ENCODE measurements around the gene RNF168.
"Not testable (repeated sequence)": the region's sequence is repeated elsewhere in the genome, so short reads cannot be mapped to it uniquely, and the experiment has no call there.

DNA sequence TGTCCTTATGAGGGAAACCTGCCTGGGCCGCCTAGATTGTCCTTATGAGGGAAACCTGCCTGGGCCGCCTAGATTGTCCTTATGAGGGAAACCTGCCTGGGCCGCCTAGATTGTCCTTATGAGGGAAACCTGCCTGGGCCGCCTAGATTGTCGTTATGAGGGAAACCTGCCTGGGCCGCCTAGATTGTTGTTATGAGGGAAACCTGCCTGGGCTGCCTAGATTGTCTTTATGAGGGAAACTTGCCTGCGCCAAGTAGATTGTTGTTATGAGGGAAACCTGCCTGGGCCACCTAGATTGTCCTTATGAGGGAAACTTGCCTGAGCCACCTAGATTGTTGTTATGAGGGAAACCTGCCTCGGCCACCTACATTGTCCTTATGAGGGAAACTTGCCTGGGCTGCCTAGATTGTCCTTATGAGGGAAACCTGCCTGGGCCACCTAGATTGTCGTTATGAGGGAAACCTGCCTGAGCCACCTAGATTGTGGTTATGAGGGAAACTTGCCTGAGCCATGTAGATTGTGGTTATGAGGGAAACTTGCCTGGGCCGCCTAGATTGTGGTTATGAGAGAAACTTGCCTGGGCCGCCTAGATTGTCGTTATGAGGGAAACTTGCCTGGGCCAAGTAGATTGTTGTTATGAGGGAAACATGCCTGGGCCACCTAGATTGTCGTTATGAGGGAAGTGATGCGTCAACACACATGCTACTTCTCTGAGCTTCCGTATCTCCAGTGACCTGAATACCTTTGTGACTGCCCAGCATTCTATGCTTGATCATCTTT lies 8.3 kb upstream of the RNF168 start:
- TF ChIP-seq EZH2 (IDR thresholded peaks at IDR 0.05; ENCODE audit: borderline replicate concordance, insufficient read depth, low read length, poor library complexity, severe bottlenecking); POLR2AphosphoS5 (IDR thresholded peaks at IDR 0.05); CTCF (IDR thresholded peaks at IDR 0.05; ENCODE audit: poor library complexity, severe bottlenecking); SMC3 (conservative IDR thresholded peaks at IDR 0.05; ENCODE audit: poor library complexity): not testable (repeated sequence)
